SK-N-SH (cell line): ENCODE data around the gene TMEM41B. TPM values are rescaled to one million over a fixed set of nuclear protein-coding genes. Genes with fewer than 3 reads are reported as not detected.
"Not testable (repeated sequence)": the region's sequence is repeated elsewhere in the genome, so short reads cannot be mapped to it uniquely, and the experiment has no call there.

Source experiments
- CTCF ChIA-PET: fragments of 300-600, 350-600 bp; formaldehyde crosslinking; extraction: SDS; loops from one replicate; lab custom pipeline; 2021; lab: Yijun Ruan, JAX
- POLR2A ChIA-PET: fragments of 350-600 bp; sonication (Branson Sonifier 250); formaldehyde crosslinking; extraction: SDS; loops from one replicate; lab custom pipeline; 2020; ENCODE audit warnings: antibody characterized with exemption, inconsistent platforms; lab: Yijun Ruan, JAX
- DNase-seq: peaks from one replicate; pipeline ENCODE4 v3.0.0; 2012
- H2AFZ ChIP-seq: fragments of 200-600 bp; sonication (generic); 2 replicates; pipeline ENCODE4 v1.8.1; 2016; ENCODE audit warnings: antibody characterized with exemption, mild to moderate bottlenecking, low read depth
- H3F3A ChIP-seq: fragments of 200-600 bp; sonication (generic); replicated peaks from 2 replicates; pipeline ENCODE3; 2016; ENCODE audit warnings: antibody characterized with exemption, mild to moderate bottlenecking; ENCODE audit not compliant: insufficient read depth
- H3K27ac ChIP-seq, 2 experiments: fragments of 200-500 bp in 1 of 2; fragments of 200-600 bp in 1 of 2; sonication (Bioruptor generic) in 1 of 2; sonication (generic), shearing (Covaris generic) in 1 of 2; 2 replicates each; pipeline versions ENCODE4 v1.5.1 to v1.6.1; 2014 to 2016; ENCODE audit warnings: low read depth in 2 of 2, inconsistent platforms in 1 of 2, low read length in 1 of 2, mild to moderate bottlenecking in 1 of 2, mixed read lengths in 1 of 2
- H3K27me3 ChIP-seq: fragments of 200-600 bp; sonication (generic), shearing (Covaris generic); 2 replicates; pipeline ENCODE4 v1.6.1; 2016; ENCODE audit warnings: mixed run types; ENCODE audit not compliant: insufficient read depth
- H3K36me3 ChIP-seq, 2 experiments: fragments of 200-500 bp in 1 of 2; fragments of 200-600 bp in 1 of 2; sonication (Bioruptor generic) in 1 of 2; sonication (generic) in 1 of 2; replicated peaks in 1 of 2; 2 replicates each; pipeline versions ENCODE3 to v1.5.1; 2014 to 2016; ENCODE audit warnings: low read length in 1 of 2, mild to moderate bottlenecking in 1 of 2; ENCODE audit not compliant: insufficient read depth in 2 of 2, control insufficient read depth in 1 of 2
- H3K4me1 ChIP-seq, 2 experiments: fragments of 200-500 bp in 1 of 2; fragments of 200-600 bp in 1 of 2; sonication (Bioruptor generic) in 1 of 2; sonication (generic), shearing (Covaris generic) in 1 of 2; 2 replicates each; pipeline versions ENCODE4 v1.5.1 to v1.6.1; 2014 to 2016; ENCODE audit warnings: low read depth in 1 of 2, low read length in 1 of 2, mixed run types in 1 of 2; ENCODE audit not compliant: insufficient read depth in 2 of 2, control insufficient read depth in 1 of 2
- H3K4me2 ChIP-seq: fragments of 200-600 bp; sonication (generic), shearing (Covaris generic); 2 replicates; pipeline ENCODE4 v1.6.1; 2017; ENCODE audit warnings: mixed run types
- H3K4me3 ChIP-seq, 2 experiments: fragments of 200-500 bp in 1 of 2; fragments of 200-600 bp in 1 of 2; sonication (Bioruptor generic) in 1 of 2; sonication (generic), shearing (Covaris generic) in 1 of 2; 2 replicates each; pipeline versions ENCODE4 v1.5.1 to v1.8.1; 2014 to 2016; ENCODE audit warnings: low read depth in 2 of 2, inconsistent platforms in 1 of 2, low read length in 1 of 2, mild to moderate bottlenecking in 1 of 2, mixed read lengths in 1 of 2, moderate library complexity in 1 of 2
- H3K79me2 ChIP-seq: fragments of 200-600 bp; sonication (generic); 2 replicates; pipeline ENCODE4 v1.8.1; 2017; ENCODE audit warnings: mild to moderate bottlenecking; ENCODE audit not compliant: insufficient read depth
- H3K9ac ChIP-seq: fragments of 200-600 bp; sonication (generic); 2 replicates; pipeline ENCODE4 v1.6.1; 2017; ENCODE audit warnings: mixed run types
- H3K9me2 ChIP-seq: fragments of 200-600 bp; sonication (generic); 2 replicates; pipeline ENCODE4 v1.6.1; 2017; ENCODE audit warnings: mixed run types
- H3K9me3 ChIP-seq: fragments of 200-600 bp; sonication (generic); 2 replicates; pipeline ENCODE4 v1.6.1; 2017; ENCODE audit warnings: mixed run types, mild to moderate bottlenecking, moderate library complexity
- H4K20me1 ChIP-seq: fragments of 200-600 bp; sonication (generic); 2 replicates; pipeline ENCODE4 v1.6.1; 2017; ENCODE audit warnings: mild to moderate bottlenecking, mixed run types; ENCODE audit not compliant: insufficient read depth
- JUND ChIP-seq: IDR thresholded peaks from 2 replicates; pipeline ENCODE4 v1.4.0; 2012
- MXI1 ChIP-seq: IDR thresholded peaks from 2 replicates; pipeline ENCODE4 v1.6.1; 2012; ENCODE audit warnings: mild to moderate bottlenecking, low read depth, low read length, improper control_type of control experiment
- POLR2AphosphoS5 ChIP-seq: IDR thresholded peaks from 2 replicates; pipeline ENCODE4 v1.6.1; 2012; ENCODE audit warnings: low read depth, low read length
- RAD21 ChIP-seq: IDR thresholded peaks from 2 replicates; pipeline ENCODE4 v1.6.1; 2012; ENCODE audit warnings: mild to moderate bottlenecking, low read length
- WGBS: methylation state at CpG from one replicate; pipeline ENCODE4 v1.1.6; 2017; ENCODE audit warnings: low lambda C conversion rate; 5-methylcytosine and 5-hydroxymethylcytosine counted together
- polyA plus RNA-seq, 3 experiments: library from polyadenylated mRNA; depleted of rRNA; stranded (reverse); fragments of >200 nt; gene quantifications; 2 replicates each; pipeline ENCODE4 v1.2.3, GENCODE V29; 2012
- TF ChIP-seq, protein P1 (sequence below): fragments of 200-600 bp; sonication (generic); IDR thresholded peaks from 2 replicates; pipeline ENCODE4 v1.6.1; 2017; ENCODE audit warnings: antibody characterized with exemption, mild to moderate bottlenecking, moderate library complexity
- TF ChIP-seq, protein P2 (sequence below): fragments of 150-350 bp; IDR thresholded peaks from 2 replicates; pipeline ENCODE4 v1.6.1; 2016; ENCODE audit warnings: mild to moderate bottlenecking, low read depth, low read length

The TMEM41B gene
- polyA plus RNA-seq, 1 of the 3 experiments (the other 2 are of a cell fraction): 23.5 TPM

DNA sequence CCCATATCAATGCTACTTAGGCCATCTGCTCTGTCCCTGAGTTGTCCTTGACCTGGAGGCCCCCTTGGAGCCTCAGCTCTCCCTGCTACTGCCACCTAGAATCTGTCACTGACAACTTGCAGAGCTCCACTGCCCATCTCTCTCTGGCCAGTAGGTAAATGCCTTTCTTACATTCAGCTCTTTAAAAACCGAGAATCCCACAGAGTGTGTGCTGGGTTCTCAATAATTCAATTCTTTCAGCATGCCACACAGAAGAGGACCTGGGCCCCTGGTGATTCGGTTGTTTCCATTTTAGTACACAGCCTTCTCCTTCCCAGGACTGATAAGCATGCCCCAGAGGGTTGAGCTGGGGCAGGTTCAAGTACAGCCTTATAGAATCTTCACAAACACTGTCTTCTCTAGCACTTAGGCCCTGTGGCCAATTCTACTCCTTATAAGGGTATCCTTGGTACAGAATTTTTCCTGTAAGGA, 48.0 kb upstream of the TMEM41B start (continued):
- TF ChIP-seq MXI1 (no peak), JUND (no peak)

DNA sequence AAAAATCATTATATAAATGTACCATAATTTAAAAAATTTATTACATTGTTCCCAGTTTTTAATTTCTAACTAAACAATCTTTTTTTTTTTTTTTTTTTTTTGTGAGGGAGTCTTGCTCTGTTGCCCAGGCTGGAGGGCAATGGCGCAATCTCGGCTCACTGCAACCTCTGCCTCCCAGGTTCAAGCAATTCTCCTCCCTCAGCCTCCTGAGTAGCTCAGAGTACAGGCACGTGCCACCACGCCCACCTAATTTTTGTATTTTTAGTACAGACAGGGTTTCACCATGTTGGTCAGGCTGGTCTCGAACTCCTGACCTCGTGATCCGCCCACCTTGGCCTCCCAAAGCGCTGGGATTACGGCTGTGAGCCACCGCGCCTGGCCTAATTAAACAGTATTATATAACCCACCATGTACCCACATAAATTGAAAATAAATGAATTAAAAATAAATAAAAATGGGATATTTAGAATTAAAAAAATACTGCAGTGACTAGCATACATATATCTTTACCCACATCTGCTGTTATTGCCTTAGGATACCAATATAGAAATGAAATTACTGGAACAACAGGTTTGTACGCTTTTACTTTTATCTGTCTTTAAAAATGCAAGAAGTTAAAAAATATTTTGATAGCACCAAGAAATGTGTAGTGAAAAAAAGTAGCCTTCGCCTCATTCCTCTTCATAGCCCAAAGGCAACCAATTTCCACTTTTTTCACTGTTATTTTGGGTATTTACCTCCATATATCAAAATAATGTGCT, 46.6 kb upstream of the TMEM41B start:
- 97% methylated on average over 13 of the region's 13 CpGs for WGBS
- H2AFZ ChIP-seq, CTCF ChIA-PET, POLR2A ChIA-PET, H3K27me3 ChIP-seq, H3K9me3 ChIP-seq, H4K20me1 ChIP-seq, H3K4me3 ChIP-seq, H3K79me2 ChIP-seq, H3K9me2 ChIP-seq, H3K36me3 ChIP-seq, H3K9ac ChIP-seq, H3K4me2 ChIP-seq, DNase-seq: not testable (repeated sequence)
- Histone ChIP-seq H3F3A (peaks cover 31% of the 10 kb centered on the region), H3K4me1 (peaks cover 14 to 25% of the 10 kb centered on the region in 2 experiments; a peak in 3 of 4 replicates), H3K27ac (peak overlapping the region in 1 of 2 experiments; percentile 96; a peak in 2 of 4 replicates)

DNA sequence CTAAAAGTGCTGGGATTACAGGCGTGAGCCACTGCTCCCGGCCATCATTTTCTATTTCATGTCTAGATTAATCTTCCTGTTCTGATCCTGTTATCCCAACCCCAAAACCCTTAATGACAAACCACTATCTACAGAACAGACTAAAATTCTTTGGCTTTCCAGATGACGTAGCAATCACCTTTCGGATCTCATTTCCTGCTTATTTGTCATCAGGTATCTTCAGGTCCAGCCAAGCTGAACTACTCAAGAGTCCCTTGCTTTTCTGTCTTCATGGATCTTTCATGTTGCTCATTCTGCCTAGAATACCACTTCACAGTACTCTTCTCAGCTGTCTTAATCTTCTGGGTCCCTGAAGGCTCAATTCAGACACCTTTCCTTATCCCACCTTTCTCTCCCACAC, 42.6 kb upstream of the TMEM41B start:
- no peak overlapping the region for H3K4me3 ChIP-seq
- H3K27me3 ChIP-seq: no peaks in the 10 kb centered on the region
- no peaks in the 10 kb centered on the region for H3K36me3 ChIP-seq
- H3K27ac ChIP-seq: no peak overlapping the region
- H3K9me2 ChIP-seq: no peaks in the 10 kb centered on the region
- DNase-seq: no peak
- ChIA-PET POLR2A (no interaction called here), CTCF (no interaction called here)
- TF ChIP-seq, protein P1, sequence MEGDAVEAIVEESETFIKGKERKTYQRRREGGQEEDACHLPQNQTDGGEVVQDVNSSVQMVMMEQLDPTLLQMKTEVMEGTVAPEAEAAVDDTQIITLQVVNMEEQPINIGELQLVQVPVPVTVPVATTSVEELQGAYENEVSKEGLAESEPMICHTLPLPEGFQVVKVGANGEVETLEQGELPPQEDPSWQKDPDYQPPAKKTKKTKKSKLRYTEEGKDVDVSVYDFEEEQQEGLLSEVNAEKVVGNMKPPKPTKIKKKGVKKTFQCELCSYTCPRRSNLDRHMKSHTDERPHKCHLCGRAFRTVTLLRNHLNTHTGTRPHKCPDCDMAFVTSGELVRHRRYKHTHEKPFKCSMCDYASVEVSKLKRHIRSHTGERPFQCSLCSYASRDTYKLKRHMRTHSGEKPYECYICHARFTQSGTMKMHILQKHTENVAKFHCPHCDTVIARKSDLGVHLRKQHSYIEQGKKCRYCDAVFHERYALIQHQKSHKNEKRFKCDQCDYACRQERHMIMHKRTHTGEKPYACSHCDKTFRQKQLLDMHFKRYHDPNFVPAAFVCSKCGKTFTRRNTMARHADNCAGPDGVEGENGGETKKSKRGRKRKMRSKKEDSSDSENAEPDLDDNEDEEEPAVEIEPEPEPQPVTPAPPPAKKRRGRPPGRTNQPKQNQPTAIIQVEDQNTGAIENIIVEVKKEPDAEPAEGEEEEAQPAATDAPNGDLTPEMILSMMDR: no peak
- no peak for TF ChIP-seq POLR2AphosphoS5
- no peak for TF ChIP-seq RAD21
- TF ChIP-seq, protein P2, sequence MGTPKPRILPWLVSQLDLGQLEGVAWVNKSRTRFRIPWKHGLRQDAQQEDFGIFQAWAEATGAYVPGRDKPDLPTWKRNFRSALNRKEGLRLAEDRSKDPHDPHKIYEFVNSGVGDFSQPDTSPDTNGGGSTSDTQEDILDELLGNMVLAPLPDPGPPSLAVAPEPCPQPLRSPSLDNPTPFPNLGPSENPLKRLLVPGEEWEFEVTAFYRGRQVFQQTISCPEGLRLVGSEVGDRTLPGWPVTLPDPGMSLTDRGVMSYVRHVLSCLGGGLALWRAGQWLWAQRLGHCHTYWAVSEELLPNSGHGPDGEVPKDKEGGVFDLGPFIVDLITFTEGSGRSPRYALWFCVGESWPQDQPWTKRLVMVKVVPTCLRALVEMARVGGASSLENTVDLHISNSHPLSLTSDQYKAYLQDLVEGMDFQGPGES: no peak
- no peaks in the 10 kb centered on the region for H3K79me2 ChIP-seq
- no peak overlapping the region for H3K9ac ChIP-seq
- no peak overlapping the region for H3K4me2 ChIP-seq
- no peaks in the 10 kb centered on the region for H3K9me3 ChIP-seq
- no peaks in the 10 kb centered on the region for H3K4me1 ChIP-seq
- no peaks in the 10 kb centered on the region for H4K20me1 ChIP-seq
- H3F3A ChIP-seq: peaks cover 4% of the 10 kb centered on the region
- WGBS: 95% methylated on average over 4 of the region's 4 CpGs
- no peak overlapping the region for H2AFZ ChIP-seq
